ENCODE measurements around the gene TYMP. TPM values are rescaled to one million over a fixed set of nuclear protein-coding genes. Genes with fewer than 3 reads are reported as not detected.

TYMP gene
- total and polyA plus RNA-seq, 2 of the 4 experiments (the other 2 are of a cell fraction), result 0.18 to 0.74 TPM

- Histone ChIP-seq H3K36me3 (ENCODE audit: control insufficient read depth, insufficient read depth, low read length) (peaks cover 4% of the 10 kb centered on the region; the same call in 1 of the 2 replicates), H3K14ac (replicated peaks; ENCODE audit: low read depth, low read length) (peak overlapping the region; percentile 65; the same call in 1 of the 2 replicates), H3K27ac (ENCODE audit: insufficient read depth, low read length) (peak overlapping the region; percentile 9; the same call in 1 of the 2 replicates), H3K79me1 (ENCODE audit: low read depth in 1 of 2, low read length in 2 of 2) (peaks cover 17 to 38% of the 10 kb centered on the region in 2 experiments), H3K23ac (ENCODE audit: low read depth, low read length) (no peak overlapping the region; the same call in 1 of the 2 replicates), H4K91ac (ENCODE audit: insufficient read depth, low read depth, low read length) (0 out of 2 replicates have a peak overlapping the region, but pooled peaks have one; percentile 19), H2AK5ac (ENCODE audit: low read depth, low read length) (no peak overlapping the region; the same call in 1 of the 2 replicates), H3K4me2 (ENCODE audit: low read depth, low read length) (peak overlapping the region; percentile 4; the same call in 1 of the 2 replicates), H3K56ac (ENCODE audit: extremely low read depth, insufficient read depth, low read length) (no peak overlapping the region), H3K4ac (ENCODE audit: low read depth, low read length) (peak overlapping the region; percentile 12), H4K8ac (ENCODE audit: low read depth in 2 of 2, low read length in 2 of 2) (peak overlapping the region in 1 of 2 experiments; percentile 73; a peak in 1 of 4 replicates), H4K20me1 (ENCODE audit: insufficient read depth, low read length) (no peaks in the 10 kb centered on the region), H3K27me3 (ENCODE audit: control insufficient read depth, insufficient read depth, low read length) (no peaks in the 10 kb centered on the region), H3K9ac (ENCODE audit: low read depth, low read length) (no peak overlapping the region), H3K18ac (ENCODE audit: low read depth, low read length) (no peak overlapping the region), H3K4me1 (ENCODE audit: control insufficient read depth, insufficient read depth, low read length) (peaks cover 17% of the 10 kb centered on the region), H2AK9ac (replicated peaks; ENCODE audit: low read depth, low read length, poor library complexity) (peak overlapping the region; percentile 8), H2BK5ac (ENCODE audit: low read depth, low read length, poor library complexity, severe bottlenecking) (no peak overlapping the region), H2AFZ (replicated peaks; ENCODE audit: low read length, poor library complexity) (peak overlapping the region; percentile 35), H2BK15ac (ENCODE audit: low read depth, low read length) (no peak overlapping the region; the same call in 2 of the 3 replicates), H4K5ac (ENCODE audit: low read depth, low read length) (no peak overlapping the region), H2BK20ac (ENCODE audit: low read depth, low read length) (no peak overlapping the region), H3K9me3 (ENCODE audit: control insufficient read depth, insufficient read depth, low read length) (no peaks in the 10 kb centered on the region), H2BK120ac (ENCODE audit: low read depth, low read length) (peak overlapping the region; percentile 1; the same call in 1 of the 2 replicates), H3K9me1 (ENCODE audit: insufficient read depth, low read length) (peaks cover 28% of the 10 kb centered on the region), H3K4me3 (ENCODE audit: insufficient read depth, low read depth, low read length) (no peak overlapping the region)
- intact Hi-C loops (cut with micrococcal nuclease) (loop anchor here (5.0 kb wide), 1 partner anchor 43 kb away; no protein-coding TSS in a partner anchor), dilution Hi-C loops (cut with HindIII; ENCODE audit: low sequenced_read_pairs, unreplicated experiment) (no loop called here), in situ Hi-C loops (cut with MboI; ENCODE audit: low sequenced_read_pairs) (loop anchor here (5.0 kb wide), 1 partner anchor 52 kb away; the partner anchor contains the start of gene SCO2)
- WGBS, 2 experiments (ENCODE audit: extremely low coverage in 2 of 2, insufficient read length in 1 of 2), result 17% methylated on average over 1 of the region's 8 CpGs; no CpG with 5 or more reads in 1 of the 2 experiments
- POLR2A ChIA-PET (ENCODE audit: unreplicated experiment), result interaction anchor here (0.6 kb wide), 1 partner anchor 53 kb away, joined by 3 read pairs; no protein-coding TSS in a partner anchor
- BruUV-seq (replicated peaks), result no TSS peak
- ATAC-seq (ENCODE audit: low read depth), result no peak
- no peak for DNase-seq
- CTCF ChIA-PET, result no interaction called here
- TF ChIP-seq CHD1 (IDR thresholded peaks at IDR 0.05; ENCODE audit: low read depth, low read length), result no peak
- TF ChIP-seq CTCF (conservative IDR thresholded peaks at IDR 0.05; ENCODE audit: low read depth, low read length), result no peak
- TF ChIP-seq USF2 (IDR thresholded peaks at IDR 0.05; ENCODE audit: low read depth, low read length), result no peak
- TF ChIP-seq MXI1 (IDR thresholded peaks at IDR 0.05; ENCODE audit: borderline replicate concordance, low read depth, low read length), result no peak
- TF ChIP-seq RFX5 (IDR thresholded peaks at IDR 0.05; ENCODE audit: low read depth, low read length), result no peak
- TF ChIP-seq MAFK (IDR thresholded peaks at IDR 0.05; ENCODE audit: low read depth, low read length), result no peak
- TF ChIP-seq SMC3 (IDR thresholded peaks at IDR 0.05; ENCODE audit: low read depth, low read length), result no peak
- TF ChIP-seq BHLHE40 (IDR thresholded peaks at IDR 0.05; ENCODE audit: low read depth, low read length), result no peak
- no peak for TF ChIP-seq NFE2L2 (IDR thresholded peaks at IDR 0.05; ENCODE audit: low read depth, low read length)
- no peak for TF ChIP-seq CEBPB (IDR thresholded peaks at IDR 0.05; ENCODE audit: low read depth, low read length)
- TF ChIP-seq MAZ (IDR thresholded peaks at IDR 0.05; ENCODE audit: borderline replicate concordance, low read depth, low read length), result no peak
- TF ChIP-seq POLR2A (IDR thresholded peaks at IDR 0.05; ENCODE audit: low read depth, low read length), result no peak
- TF ChIP-seq RAD21 (IDR thresholded peaks at IDR 0.05; ENCODE audit: low read length), result no peak
- TF ChIP-seq FOS (IDR thresholded peaks at IDR 0.05; ENCODE audit: low read depth, low read length), result no peak
- no peak for TF ChIP-seq RCOR1 (IDR thresholded peaks at IDR 0.05; ENCODE audit: insufficient replicate concordance, low read length)
Measured at GRCh38 chr22:50578776-50579310, 49.0 kb upstream of the TYMP start.
